ENCODE measurements around the gene TYW1B.
"Not testable (repeated sequence)": the region's sequence is repeated elsewhere in the genome, so short reads cannot be mapped to it uniquely, and the experiment has no call there.

Gene TYW1B

DNA sequence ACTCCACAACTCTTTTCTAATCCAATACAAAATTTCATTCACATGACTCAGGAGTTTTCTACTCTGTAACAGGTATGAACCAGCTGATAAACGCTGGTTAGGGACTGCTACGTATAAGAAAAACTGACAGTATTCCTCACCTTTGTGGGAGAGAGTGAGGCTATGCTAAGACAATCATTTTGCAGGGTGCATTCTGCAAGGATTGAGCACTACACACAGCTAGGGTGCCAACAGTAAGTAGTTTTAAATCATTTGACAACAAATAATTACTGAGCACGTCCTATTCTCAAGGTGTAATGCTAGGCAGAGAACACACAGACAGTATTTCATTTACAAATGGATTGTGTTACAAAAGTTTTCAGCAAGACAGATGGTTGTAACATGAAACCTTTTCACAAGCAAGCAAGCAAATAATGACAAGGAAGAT, 206.2 kb downstream of the TYW1B start:
- DNase-seq: not testable (repeated sequence)

DNA sequence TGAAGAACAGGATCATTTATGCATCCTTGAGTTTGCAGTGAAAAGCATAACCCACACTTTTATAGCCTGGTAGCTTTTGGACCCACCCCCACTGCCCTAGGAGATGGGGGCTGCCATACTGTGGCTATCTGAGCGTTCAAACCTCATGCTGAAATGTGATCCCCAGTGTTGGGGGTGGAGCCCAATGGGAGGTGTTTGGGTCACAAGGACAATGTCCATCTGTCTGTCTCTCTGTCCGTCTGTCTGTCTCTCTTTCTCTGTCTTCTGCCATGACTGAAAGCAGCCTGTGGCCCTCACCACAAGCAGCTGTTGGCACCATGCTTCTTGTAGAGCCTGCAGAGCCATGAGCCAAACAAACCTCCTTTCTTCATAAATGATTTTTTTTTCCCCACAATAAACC, 207.1 kb downstream of the TYW1B start:
- DNase-seq: not testable (repeated sequence)

GRCh38 chr7:72618435-72619180, 209.4 kb downstream of the TYW1B start:
- DNase-seq: not testable (repeated sequence)

- DNase-seq: not testable (repeated sequence)
Observed at GRCh38 chr7:72609761-72610160, 218.2 kb downstream of the TYW1B start.

- DNase-seq: not testable (repeated sequence)
Observed at GRCh38 chr7:72607988-72608387, 220.0 kb downstream of the TYW1B start.

DNA sequence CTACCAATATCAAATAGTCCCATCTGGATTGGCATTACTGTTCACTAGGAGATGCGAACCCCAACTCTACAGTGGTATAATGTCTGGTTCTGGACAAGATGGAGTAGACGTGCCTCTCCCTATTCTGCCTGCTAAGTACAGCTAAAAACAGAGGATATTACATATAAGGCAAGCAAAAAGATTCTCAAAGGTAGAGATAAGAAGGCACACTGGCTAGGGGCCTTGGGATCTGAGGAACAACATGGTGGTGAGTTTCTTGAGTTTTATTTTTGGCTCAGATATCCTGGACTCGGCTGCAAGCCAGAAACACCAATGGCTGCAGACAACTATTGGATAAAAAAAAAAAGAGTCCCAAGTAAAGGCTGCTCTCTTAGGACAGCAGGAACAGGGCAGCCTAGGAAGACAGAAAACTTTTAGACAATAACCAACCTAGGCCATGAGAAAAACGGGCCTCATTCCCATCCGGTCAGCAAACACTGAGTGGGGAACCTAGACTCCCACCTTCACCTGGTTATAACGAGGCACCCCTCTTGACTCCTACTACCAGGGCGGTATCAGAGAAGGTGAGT, 222.1 kb downstream of the TYW1B start:
- DNase-seq: not testable (repeated sequence)

DNA sequence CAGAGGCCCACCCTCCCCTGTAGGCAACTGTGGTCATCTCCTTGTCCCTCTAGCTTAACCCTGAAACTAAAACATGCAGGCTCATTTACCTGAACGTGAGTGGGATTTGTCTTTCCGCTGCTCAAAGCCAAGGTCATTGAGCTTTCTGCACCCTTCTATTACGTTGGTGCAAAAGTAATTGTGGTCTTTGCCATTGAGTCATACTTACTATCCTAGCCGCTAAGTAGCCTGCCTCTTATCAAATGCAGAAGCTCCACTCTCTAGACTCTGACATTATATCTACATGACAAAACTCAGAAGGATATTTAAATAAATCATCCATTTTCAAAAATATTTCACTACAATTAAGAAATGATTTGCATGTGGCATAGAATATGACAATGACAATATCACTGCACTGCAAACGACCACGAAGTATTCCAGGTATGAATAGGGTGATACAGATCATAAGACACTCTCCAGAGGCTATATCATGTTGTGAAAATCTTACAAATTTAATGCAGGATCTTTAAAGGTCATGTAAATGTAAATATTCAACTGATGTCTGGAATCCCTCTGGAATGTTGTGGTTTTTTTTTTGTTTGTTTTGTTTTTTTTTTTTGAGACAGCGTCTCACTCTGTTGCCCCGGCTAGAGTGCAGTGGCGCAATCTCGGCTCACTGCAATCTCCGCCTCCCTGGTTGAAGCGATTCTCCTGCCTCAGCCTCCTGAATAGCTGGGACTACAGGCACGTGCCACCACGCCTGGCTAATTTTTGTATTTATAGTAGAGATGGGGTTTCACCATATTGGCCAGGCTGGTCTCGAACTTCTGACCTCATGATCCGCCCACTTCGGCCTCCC, 223.0 kb downstream of the TYW1B start:
- not testable (repeated sequence) for DNase-seq

DNA sequence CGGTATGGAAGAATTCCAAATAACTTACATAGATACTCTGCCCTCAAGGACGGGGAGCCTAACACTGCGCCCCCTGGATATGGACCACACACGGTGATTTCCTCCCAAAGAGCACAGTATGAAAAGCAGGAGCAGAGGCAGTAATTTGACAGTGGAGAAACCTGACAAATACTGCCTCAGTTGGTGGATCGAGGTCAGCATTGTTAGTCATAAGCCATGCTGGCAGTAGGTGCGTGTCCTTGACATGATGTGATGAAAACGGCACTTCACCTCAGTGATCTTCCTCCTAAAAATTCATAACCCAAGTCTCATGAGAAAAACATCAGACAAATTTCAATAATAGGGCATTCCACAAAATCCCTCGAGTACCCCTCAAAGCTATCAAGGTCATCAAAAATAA, 224.5 kb downstream of the TYW1B start:
- not testable (repeated sequence) for DNase-seq

DNA sequence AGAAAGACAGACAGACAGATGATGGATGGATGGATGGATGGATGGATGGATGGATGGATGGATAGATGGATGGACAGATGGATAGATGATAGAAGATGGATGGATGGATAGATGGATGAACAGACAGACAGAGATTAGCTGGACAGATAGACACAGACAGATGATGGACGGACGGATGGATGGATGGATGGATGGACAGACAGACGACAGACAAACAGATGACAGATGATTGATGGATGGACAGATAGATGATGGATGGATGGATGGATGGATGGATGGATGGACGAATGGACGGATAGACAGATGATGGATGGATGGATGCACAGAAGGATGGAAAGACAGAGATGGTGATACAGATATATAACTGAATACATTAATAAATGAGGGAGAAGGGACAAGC, 224.9 kb downstream of the TYW1B start:
- DNase-seq: no peak

DNA sequence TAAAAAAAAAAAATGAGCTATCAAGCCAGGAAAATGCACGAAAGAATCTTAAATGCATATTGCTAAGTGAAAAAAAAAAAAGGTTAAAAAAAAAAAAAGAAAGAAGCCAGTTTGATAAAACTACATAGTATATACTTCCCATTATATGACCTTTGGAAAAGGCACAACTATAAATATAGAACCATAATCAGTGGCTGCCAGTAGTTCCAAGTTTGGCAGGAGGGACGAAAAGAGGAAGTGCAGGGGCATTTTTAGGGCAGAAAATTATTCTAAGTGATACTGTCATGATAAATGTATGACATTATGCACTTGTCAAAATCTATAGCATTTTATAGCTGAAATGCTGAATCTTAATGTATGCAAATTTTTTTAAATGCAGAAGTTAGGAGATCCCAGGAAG, 226.3 kb downstream of the TYW1B start:
- not testable (repeated sequence) for DNase-seq

GRCh38 chr7:72590023-72590422, 238.0 kb downstream of the TYW1B start:
- not testable (repeated sequence) for DNase-seq

GRCh38 chr7:72587267-72587666, 240.7 kb downstream of the TYW1B start:
- not testable (repeated sequence) for DNase-seq

GRCh38 chr7:72584576-72584975, 243.4 kb downstream of the TYW1B start:
- DNase-seq: not testable (repeated sequence)

DNA sequence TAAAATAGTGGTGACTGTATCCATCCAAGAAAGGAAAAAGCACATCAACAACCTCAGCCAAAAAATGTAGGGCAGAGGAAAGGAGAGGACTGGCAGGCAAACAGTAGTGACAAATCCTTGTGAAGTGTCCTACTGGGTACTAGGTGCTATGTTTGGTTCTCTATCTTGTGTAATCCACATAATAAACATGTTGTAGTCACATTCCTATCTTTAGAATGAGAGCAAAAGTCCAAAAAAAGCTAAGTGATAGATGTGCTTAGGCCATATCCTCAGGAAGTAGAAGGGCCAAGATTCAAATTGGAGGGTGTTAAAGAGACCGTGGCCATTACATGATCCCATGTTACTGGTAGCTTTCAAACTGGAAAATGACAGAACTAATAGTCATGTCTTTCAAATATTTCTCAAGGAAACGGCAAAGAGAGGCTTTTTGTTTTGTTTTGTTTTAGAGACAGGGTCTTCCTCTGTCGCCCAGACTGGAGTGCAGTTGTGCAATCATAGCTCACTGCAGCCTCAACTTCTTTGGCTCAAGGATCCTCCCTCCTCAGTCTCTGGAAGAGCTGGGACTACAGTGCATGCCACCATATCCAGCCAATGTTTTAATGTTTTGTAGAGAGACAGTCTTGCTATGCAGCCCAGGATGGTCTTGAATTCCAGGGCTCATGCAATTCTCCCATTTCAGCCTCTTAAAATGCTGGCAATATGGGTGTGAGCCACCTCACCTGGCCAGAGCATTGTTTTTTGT, 244.2 kb downstream of the TYW1B start:
- not testable (repeated sequence) for DNase-seq

DNA sequence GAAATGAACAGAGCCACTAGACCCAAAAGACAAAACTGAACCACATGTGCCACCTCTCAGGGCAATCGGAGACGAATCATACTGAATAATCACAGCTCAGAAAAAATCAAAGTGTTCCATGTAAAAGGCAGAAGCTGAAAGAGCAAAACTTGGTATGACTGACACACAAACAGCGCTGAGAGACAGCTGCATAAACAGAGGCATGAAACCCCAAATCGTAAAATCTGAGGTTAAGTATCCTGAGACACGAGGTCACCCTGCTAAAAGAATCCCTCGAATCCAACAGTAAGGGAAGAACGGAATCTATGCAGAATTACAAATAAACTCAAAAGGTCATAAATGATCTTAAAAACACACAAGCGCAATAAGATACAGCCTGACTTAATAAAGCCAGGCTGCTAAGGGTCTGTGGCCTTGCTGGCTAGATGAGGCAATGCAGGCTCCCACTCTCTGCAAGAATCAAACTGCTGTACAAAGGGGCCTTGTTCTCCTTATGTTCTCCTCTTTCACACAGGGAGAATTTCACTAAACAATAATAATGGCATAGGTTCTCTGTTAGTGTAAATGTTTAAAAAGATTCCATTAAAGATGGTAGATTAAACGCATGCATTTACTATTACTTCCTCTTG, 247.7 kb downstream of the TYW1B start:
- DNase-seq: not testable (repeated sequence)

GRCh38 chr7:72577107-72577506, 250.9 kb downstream of the TYW1B start:
- DNase-seq: no peak

GRCh38 chr7:72561988-72562387, 266.0 kb downstream of the TYW1B start:
- not testable (repeated sequence) for DNase-seq

- not testable (repeated sequence) for DNase-seq
Observed at GRCh38 chr7:72559546-72559945, 268.5 kb downstream of the TYW1B start.

- DNase-seq: not testable (repeated sequence)
Observed at GRCh38 chr7:72556733-72557132, 271.3 kb downstream of the TYW1B start.

DNA sequence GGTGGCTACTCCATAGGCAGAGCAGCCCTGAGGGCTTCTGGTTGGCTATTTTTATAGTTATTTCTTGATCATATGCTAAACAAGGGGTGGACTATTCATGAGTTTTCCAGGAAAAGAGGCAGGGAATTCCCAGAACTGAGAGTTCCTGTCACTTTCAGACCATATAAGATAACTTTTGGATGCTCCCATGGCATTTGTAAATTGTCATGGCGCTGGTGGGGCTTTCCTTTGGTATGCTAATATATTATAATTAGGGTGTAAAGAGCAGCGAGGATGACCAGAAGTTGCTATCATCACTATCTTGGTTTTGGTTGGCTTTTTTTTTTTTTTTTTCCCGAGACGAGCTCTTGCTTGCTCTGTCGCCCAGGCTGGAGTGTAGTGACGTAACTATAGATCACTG, 272.8 kb downstream of the TYW1B start:
- DNase-seq: not testable (repeated sequence)

DNA sequence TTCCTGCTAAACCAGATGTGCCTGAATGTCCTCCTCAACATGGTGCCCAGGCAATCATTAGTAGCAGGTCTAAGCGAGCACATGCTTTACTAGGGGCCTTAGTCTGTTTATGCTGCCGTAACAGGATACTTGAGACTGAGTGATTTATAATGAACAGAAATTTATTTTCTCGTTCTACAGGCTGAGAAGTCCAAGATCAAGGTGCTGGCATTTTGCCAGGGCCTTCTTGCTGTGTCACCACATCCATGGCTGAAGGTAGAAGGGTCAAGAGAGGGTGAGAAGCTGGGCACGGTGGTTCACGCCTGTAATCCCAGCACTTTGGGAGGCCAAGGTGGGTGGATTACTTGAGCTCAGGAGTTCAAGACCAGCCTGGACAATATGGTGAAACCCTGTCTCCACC, 273.6 kb downstream of the TYW1B start:
- DNase-seq: not testable (repeated sequence)

- not testable (repeated sequence) for DNase-seq
Observed at GRCh38 chr7:72550454-72550853, 277.5 kb downstream of the TYW1B start.

All from NCI-H1694 treated with DMSO at 0.1 percent for 48 hours (cell line).